ENCODE results near the gene MGAT4A.
"Not testable (repeated sequence)": the region's sequence is repeated elsewhere in the genome, so short reads cannot be mapped to it uniquely, and the experiment has no call there.

MGAT4A gene

GRCh38 chr2:98702858-98703620 lies 27.9 kb downstream of the MGAT4A start:
- no peak for DNase-seq (ENCODE audit: low spot score)

GRCh38 chr2:98702127-98702802 lies 28.7 kb downstream of the MGAT4A start:
- DNase-seq (ENCODE audit: low spot score): peak; percentile 92

GRCh38 chr2:98701230-98701629 lies 29.7 kb downstream of the MGAT4A start:
- DNase-seq (ENCODE audit: low spot score): no peak

GRCh38 chr2:98698896-98699295 lies 32.0 kb downstream of the MGAT4A start:
- DNase-seq (ENCODE audit: low spot score): no peak

- DNase-seq (ENCODE audit: low spot score): no peak
Observed at GRCh38 chr2:98697651-98698337, 33.1 kb downstream of the MGAT4A start.

- DNase-seq (ENCODE audit: low spot score): no peak
Observed at GRCh38 chr2:98696200-98696599, 34.7 kb downstream of the MGAT4A start.

GRCh38 chr2:98695255-98695654 lies 35.7 kb downstream of the MGAT4A start:
- no peak for DNase-seq (ENCODE audit: low spot score)

- no peak for DNase-seq (ENCODE audit: low spot score)
Observed at GRCh38 chr2:98693477-98693876, 37.5 kb downstream of the MGAT4A start.

- no peak for DNase-seq (ENCODE audit: low spot score)
Observed at GRCh38 chr2:98692090-98693054, 38.6 kb downstream of the MGAT4A start.

GRCh38 chr2:98691303-98691702 lies 39.6 kb downstream of the MGAT4A start:
- no peak for DNase-seq (ENCODE audit: low spot score)

- no peak for DNase-seq (ENCODE audit: low spot score)
Observed at GRCh38 chr2:98685930-98686887, 44.7 kb downstream of the MGAT4A start.

- DNase-seq (ENCODE audit: low spot score): no peak
Observed at GRCh38 chr2:98683728-98684127, 47.2 kb downstream of the MGAT4A start.

GRCh38 chr2:98676742-98677141 lies 54.2 kb downstream of the MGAT4A start:
- DNase-seq (ENCODE audit: low spot score): no peak

GRCh38 chr2:98674233-98674964 lies 56.5 kb downstream of the MGAT4A start:
- DNase-seq (ENCODE audit: low spot score): no peak

- DNase-seq (ENCODE audit: low spot score): no peak
Observed at GRCh38 chr2:98669675-98670074, 61.3 kb downstream of the MGAT4A start.

GRCh38 chr2:98665677-98666076 lies 65.3 kb downstream of the MGAT4A start:
- DNase-seq (ENCODE audit: low spot score): no peak

- DNase-seq (ENCODE audit: low spot score): peak; percentile 74
Observed at GRCh38 chr2:98664323-98664722, 66.6 kb downstream of the MGAT4A start.

- DNase-seq (ENCODE audit: low spot score): no peak
Observed at GRCh38 chr2:98663511-98664090, 67.3 kb downstream of the MGAT4A start.

GRCh38 chr2:98659491-98659840 lies 71.5 kb downstream of the MGAT4A start:
- not testable (repeated sequence) for DNase-seq (ENCODE audit: low spot score)
